Breast epithelium (tissue), 3 donors: ENCODE results near the gene FCN3.

Experiments
- CTCF ChIP-seq, 3 donors: fragments of 450-650 bp; IDR thresholded peaks; one replicate each; pipeline ENCODE4 v1.5.1; 2016 to 2017; ENCODE audit warnings: antibody characterized with exemption in 3 of 3, mild to moderate bottlenecking in 3 of 3, moderate library complexity in 3 of 3
- POLR2AphosphoS5 ChIP-seq, 3 donors: sonication (generic); formaldehyde crosslinking; IDR thresholded peaks; one replicate each; pipeline ENCODE4 v1.6.1; 2017; ENCODE audit warnings: antibody characterized with exemption in 3 of 3

GRCh38 chr1:27394925-27395324 lies 20.3 kb upstream of the FCN3 start:
- no peak for TF ChIP-seq CTCF (IDR thresholded peaks at IDR 0.05)
- TF ChIP-seq POLR2AphosphoS5 (IDR thresholded peaks at IDR 0.05): no peak
